CD4-positive, alpha-beta T cell (primary cell): ENCODE data around the gene RBP3. TPM values are rescaled to one million over a fixed set of nuclear protein-coding genes. Genes with fewer than 3 reads are reported as not detected.

Experiments used
- ATAC-seq: fragments of 200-7000 bp; cut with Tn5 transposase; one replicate; pipeline ENCODE4 v1.10.0; 2022; ENCODE audit warnings: mild to moderate bottlenecking; ENCODE audit not compliant: poor library complexity
- CTCF ChIA-PET: fragments of 350-600 bp; sonication (Branson Sonifier 250); formaldehyde crosslinking; loops from one replicate; lab custom pipeline; 2021; ENCODE audit warnings: antibody characterized with exemption, inconsistent platforms; lab: Charles Lee
- POLR2A ChIA-PET: fragments of 350-600 bp; sonication (Branson Sonifier 250); formaldehyde crosslinking; loops from one replicate; lab custom pipeline; 2021; ENCODE audit warnings: antibody characterized with exemption, inconsistent platforms; lab: Charles Lee
- DNase-seq, 14 experiments: peaks; one replicate each; pipeline ENCODE4 v3.0.0-alpha.2; 2013 to 2020; ENCODE audit warnings: mixed read lengths in 2 of 14
- H3K27ac ChIP-seq, 2 donors: one replicate each; pipeline versions ENCODE4 v1.5.1 to v1.7.0; 2013; ENCODE audit warnings: low read length in 2 of 2, low read depth in 1 of 2, mild to moderate bottlenecking in 1 of 2
- H3K27me3 ChIP-seq, 2 experiments: 1 replicate in 1 of 2; 2 replicates in 1 of 2; pipeline versions ENCODE4 v1.6.1 to v1.7.0; 2013; ENCODE audit warnings: low read length in 2 of 2, control low read depth in 1 of 2, mild to moderate bottlenecking in 1 of 2, moderate library complexity in 1 of 2; ENCODE audit not compliant: insufficient read depth in 2 of 2, control insufficient read depth in 1 of 2
- H3K36me3 ChIP-seq: one replicate; pipeline ENCODE4 v1.6.1; 2013; ENCODE audit warnings: low read length, control low read depth; ENCODE audit not compliant: insufficient read depth
- H3K4me1 ChIP-seq: one replicate; pipeline ENCODE4 v1.6.1; 2013; ENCODE audit warnings: low read length, control low read depth; ENCODE audit not compliant: insufficient read depth
- H3K4me3 ChIP-seq: one replicate; pipeline ENCODE4 v1.5.1; 2013; ENCODE audit warnings: mild to moderate bottlenecking, low read length, moderate library complexity
- H3K9me3 ChIP-seq, 2 experiments: 1 replicate in 1 of 2; 2 replicates in 1 of 2; pipeline versions ENCODE4 v1.6.1 to v1.7.0; 2013; ENCODE audit warnings: low read length in 2 of 2, mild to moderate bottlenecking in 2 of 2, control low read depth in 1 of 2, moderate library complexity in 1 of 2; ENCODE audit not compliant: control insufficient read depth in 1 of 2, insufficient read depth in 1 of 2
- H3K27ac Mint-ChIP-seq: one replicate; pipeline ENCODE4 v1.8.0; 2020; ENCODE audit warnings: mixed read lengths
- H3K27me3 Mint-ChIP-seq: one replicate; pipeline ENCODE4 v1.8.0; 2021; ENCODE audit warnings: mixed read lengths
- H3K36me3 Mint-ChIP-seq: one replicate; pipeline ENCODE4 v1.8.0; 2021; ENCODE audit warnings: low read depth, mixed read lengths
- H3K4me1 Mint-ChIP-seq: one replicate; pipeline ENCODE4 v1.8.0; 2021; ENCODE audit warnings: low read depth, mixed read lengths
- H3K4me3 Mint-ChIP-seq: one replicate; pipeline ENCODE4 v1.8.0; 2020; ENCODE audit warnings: mild to moderate bottlenecking, mixed read lengths
- H3K9me3 Mint-ChIP-seq: one replicate; pipeline ENCODE4 v1.8.0; 2020; ENCODE audit warnings: mixed read lengths
- CTCF ChIP-seq: fragments of 200-600 bp; IDR thresholded peaks from one replicate; pipeline ENCODE4 v1.8.0; 2022; ENCODE audit warnings: antibody characterized with exemption, mild to moderate bottlenecking
- intact Hi-C, 2 experiments: fragments of 100-400 bp; cut with DNase I in 1 of 2; cut with micrococcal nuclease in 1 of 2; formaldehyde crosslinking; loops; one replicate each; pipeline versions ENCODE4 v1.15.1 to v1.9.0; 2023 to 2025; cut with DNase I, micrococcal nuclease
- total RNA-seq, 174 experiments: library from RNA in 2 of 174; stranded (reverse) in 2 of 174; gene quantifications; one replicate each; pipeline ENCODE4 v1.2.3 and lab custom pipeline; 2021 to 2026

RBP3 gene
- total RNA-seq, 2 experiments from 2014 or later = not detected

DNA sequence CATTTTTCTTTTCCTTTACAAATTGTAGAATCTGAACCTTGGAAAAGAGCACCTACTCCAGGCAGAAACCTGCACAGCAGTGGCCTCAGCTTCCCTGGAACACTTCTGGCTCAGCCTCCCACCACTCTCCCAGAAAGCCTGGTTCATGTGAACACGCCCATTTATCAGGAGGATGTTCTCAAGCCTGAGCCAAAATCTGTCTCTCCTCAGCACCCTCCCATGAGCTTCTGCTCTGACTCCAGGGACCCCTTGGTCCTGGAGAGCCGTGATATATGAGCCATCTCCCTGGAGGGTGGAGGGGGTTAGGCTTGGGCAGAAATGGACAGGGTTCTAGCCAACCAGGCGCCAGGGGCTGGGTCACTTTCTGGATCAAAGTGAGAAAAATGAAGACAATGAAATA lies 15.8 kb upstream of the RBP3 start:
- Histone ChIP-seq H3K4me3 (no peak overlapping the region), H3K4me1 (no peaks in the 10 kb centered on the region), H3K9me3 (peaks cover 0 to 5% of the 10 kb centered on the region in 2 experiments), H3K27me3 (peaks cover 0 to 5% of the 10 kb centered on the region in 2 experiments), H3K36me3 (no peaks in the 10 kb centered on the region), H3K27ac (no peak overlapping the region)
- POLR2A ChIA-PET = no interaction called here
- no peak for ATAC-seq
- H3K4me1 Mint-ChIP-seq = no peaks in the 10 kb centered on the region
- no peaks in the 10 kb centered on the region for H3K27me3 Mint-ChIP-seq
- H3K4me3 Mint-ChIP-seq = no peak overlapping the region
- intact Hi-C loops = no loop called here
- no peak for TF ChIP-seq CTCF
- no peak for DNase-seq
- H3K36me3 Mint-ChIP-seq = no peaks in the 10 kb centered on the region
- no peaks in the 10 kb centered on the region for H3K9me3 Mint-ChIP-seq
- CTCF ChIA-PET = no interaction called here
- no peak overlapping the region for H3K27ac Mint-ChIP-seq

GRCh38 chr10:47332946-47333345 lies 15.2 kb upstream of the RBP3 start:
- TF ChIP-seq CTCF = no peak
- ChIA-PET POLR2A (no interaction called here), CTCF (no interaction called here)
- Histone ChIP-seq H3K27me3 (peaks cover 0 to 5% of the 10 kb centered on the region in 2 experiments), H3K9me3 (peaks cover 0 to 5% of the 10 kb centered on the region in 2 experiments), H3K27ac (no peak overlapping the region), H3K36me3 (no peaks in the 10 kb centered on the region), H3K4me3 (no peak overlapping the region), H3K4me1 (no peaks in the 10 kb centered on the region)
- Mint-ChIP-seq H3K36me3 (no peaks in the 10 kb centered on the region), H3K4me3 (no peak overlapping the region), H3K27me3 (no peaks in the 10 kb centered on the region), H3K9me3 (no peaks in the 10 kb centered on the region), H3K4me1 (no peaks in the 10 kb centered on the region), H3K27ac (no peak overlapping the region)
- ATAC-seq (no peak), DNase-seq (no peak)
- intact Hi-C loops = no loop called here

DNA sequence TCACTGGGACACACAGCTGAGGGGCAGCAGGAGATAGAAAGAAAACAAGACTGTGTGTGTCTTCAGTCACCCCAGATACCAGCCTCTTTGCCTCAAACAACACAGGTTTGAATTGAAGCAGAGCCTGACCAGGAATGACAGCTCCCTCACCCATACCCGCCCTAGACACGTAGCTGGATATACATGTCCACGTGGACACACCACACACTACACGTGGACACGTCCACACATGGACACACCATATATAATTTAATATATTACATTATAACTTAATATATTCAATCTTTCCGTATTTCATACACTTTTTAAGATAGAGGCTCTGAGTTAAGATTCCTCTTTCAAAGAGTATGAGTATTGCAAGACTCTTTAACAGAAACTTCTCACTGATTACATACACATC lies 14.6 kb upstream of the RBP3 start:
- TF ChIP-seq CTCF = no peak
- H3K9me3 Mint-ChIP-seq = no peaks in the 10 kb centered on the region
- Histone ChIP-seq H3K9me3 (peaks cover 0 to 5% of the 10 kb centered on the region in 2 experiments), H3K36me3 (no peaks in the 10 kb centered on the region), H3K4me1 (no peaks in the 10 kb centered on the region), H3K27me3 (peaks cover 0 to 5% of the 10 kb centered on the region in 2 experiments), H3K4me3 (no peak overlapping the region), H3K27ac (no peak overlapping the region)
- ChIA-PET POLR2A (no interaction called here), CTCF (no interaction called here)
- no peak overlapping the region for H3K27ac Mint-ChIP-seq
- ATAC-seq (no peak), DNase-seq (no peak)
- no peaks in the 10 kb centered on the region for H3K36me3 Mint-ChIP-seq
- H3K27me3 Mint-ChIP-seq = no peaks in the 10 kb centered on the region
- no peak overlapping the region for H3K4me3 Mint-ChIP-seq
- H3K4me1 Mint-ChIP-seq = no peaks in the 10 kb centered on the region
- intact Hi-C loops = no loop called here
